Activated CD4-positive, alpha-beta T cell treated with anti-CD3 and anti-CD28 coated beads, Interleukin-10, Interleukin-2, amounts not matched to agents 100 ng/mL and 50 ng/mL, durations not matched to agents 16 hours and 8 hours (primary cell): ENCODE measurements around the gene RAI14.
"Not testable (repeated sequence)": the region's sequence is repeated elsewhere in the genome, so short reads cannot be mapped to it uniquely, and the experiment has no call there.

ENCODE experiments used
- DNase-seq: peaks from one replicate; pipeline ENCODE4 v3.0.0-alpha.2; 2020

RAI14 gene

DNA sequence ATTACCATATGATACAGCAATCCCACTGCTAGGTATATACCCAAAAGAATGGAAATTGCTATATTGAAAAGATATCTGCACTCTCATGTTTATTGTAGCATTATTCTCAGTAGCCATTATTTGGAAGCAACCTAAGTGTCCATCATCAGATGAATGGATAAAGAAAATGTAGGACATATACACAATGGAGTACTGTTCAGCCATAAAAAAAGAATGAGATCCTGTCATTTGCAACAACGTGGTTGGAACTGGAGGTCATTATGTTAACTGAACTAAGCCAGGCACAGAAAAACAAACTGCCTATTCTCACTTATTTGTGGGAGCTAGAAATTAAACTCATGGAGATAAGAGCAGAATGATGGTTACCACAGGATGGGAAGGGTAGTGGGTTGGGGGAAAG, 119.8 kb downstream of the RAI14 start:
- DNase-seq, result no peak

DNA sequence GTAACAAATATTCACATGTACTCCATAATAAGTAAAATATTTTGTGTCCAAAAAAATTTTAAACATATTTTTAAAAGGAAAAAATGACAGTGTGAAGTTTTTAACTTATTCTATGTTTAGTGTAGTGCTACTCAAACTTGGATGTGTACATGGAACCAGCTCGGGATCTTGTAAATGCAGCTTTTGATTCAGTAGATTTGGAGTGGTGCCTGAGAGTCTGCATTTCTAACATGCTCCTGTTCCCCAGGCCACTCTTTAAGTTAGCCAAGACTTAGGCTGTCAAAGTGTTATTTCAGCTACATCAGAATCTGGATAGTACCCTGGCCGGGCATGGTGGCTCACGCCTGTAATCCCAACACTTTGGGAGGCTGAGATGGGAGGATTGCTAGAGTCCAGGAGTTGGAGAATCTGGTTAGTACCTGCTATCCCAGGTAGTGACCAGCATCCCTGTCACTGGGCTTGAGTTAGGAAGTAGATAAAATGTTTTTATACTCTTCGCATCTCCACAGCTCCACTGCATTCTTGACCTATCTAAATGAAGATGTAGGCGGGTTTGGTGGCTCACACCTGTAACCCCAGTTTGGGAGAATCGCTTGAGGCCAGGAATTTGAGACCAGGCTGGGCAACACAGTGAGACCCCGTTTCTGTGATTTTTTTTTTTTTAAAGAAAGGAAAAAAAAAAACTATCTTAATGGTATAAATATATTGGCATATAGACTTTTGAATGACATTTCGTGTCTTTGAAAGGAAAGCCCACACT, 122.1 kb downstream of the RAI14 start:
- DNase-seq, result no peak

DNA sequence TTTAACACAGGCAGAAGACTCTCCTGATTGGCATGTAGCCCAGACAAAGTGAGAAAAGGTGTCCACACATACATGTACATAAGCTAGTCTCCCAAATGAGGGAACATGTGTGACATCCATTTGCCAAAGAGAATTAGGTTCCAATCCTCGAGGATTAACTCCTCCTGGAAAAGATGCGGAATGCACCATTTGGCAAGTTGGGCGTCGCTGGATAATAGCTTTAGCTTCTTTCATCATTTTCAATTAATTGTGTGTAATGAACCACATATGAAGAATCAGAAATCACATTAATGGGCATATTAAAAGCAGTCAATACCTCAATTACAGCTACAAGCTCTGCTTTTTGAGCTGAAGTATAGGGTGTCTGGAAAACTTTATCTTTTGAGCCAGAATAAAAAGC, 127.8 kb downstream of the RAI14 start:
- not testable (repeated sequence) for DNase-seq

DNA sequence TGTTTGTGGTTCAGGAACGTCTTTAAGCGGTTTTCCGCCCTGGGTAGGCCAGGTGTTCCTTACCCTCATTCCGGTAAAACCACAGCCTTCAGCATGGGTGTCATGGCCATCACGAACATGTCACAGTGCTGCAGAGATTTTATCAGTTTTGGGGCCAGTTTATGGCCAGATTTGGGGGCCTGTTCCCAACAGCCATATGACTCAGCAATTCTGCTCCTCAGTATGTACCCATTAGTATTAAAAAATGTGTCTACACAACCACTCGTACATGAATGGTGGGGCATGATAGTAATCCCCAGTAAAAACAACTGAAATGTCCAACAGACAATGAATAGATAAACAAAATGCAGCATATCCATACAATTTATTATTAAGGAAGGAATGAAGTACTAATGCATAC, 130.9 kb downstream of the RAI14 start:
- DNase-seq, result no peak

DNA sequence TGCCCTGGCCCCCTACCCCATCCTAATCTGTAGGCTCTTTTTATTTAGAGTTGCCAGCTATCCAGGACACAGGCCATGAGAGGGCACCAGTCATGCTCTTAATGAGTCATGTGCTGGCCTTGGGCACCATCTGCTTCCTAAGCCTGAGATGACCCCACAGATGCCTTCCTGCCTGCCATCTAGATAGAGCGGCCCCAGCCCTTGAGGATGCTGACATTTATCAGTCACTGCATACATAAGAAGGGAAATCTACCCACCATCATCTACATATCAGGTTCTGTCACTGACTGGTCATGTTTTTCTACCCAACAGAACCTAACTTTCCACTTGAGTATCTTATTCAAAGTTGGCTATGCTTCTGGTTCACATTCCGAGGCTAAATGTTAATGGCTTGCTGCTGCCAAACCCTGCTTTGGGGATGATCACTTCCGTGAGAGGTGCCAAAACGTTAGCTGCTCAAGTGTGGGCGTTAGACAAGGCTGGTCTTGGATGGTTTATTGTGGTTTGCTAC, 132.9 kb downstream of the RAI14 start:
- DNase-seq, result no peak

DNA sequence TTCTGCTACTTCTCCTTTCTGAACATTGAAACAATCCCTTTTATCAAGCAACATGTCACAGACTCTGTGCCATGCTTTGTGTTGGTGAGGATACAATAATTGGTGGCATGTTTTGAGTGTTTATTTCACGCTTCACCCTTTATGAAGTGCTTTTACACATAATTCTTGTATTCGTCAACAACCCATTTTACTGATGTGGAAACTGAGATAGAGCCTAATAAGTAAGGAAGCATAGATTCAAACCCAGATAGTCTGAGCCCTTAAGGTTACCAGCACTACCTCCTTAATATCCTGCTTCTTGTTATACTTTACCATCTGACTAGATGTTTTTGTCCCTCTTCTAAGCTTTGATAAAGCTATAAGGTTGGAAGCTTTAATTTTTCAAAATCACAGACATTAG, 133.5 kb downstream of the RAI14 start:
- DNase-seq, result no peak

DNA sequence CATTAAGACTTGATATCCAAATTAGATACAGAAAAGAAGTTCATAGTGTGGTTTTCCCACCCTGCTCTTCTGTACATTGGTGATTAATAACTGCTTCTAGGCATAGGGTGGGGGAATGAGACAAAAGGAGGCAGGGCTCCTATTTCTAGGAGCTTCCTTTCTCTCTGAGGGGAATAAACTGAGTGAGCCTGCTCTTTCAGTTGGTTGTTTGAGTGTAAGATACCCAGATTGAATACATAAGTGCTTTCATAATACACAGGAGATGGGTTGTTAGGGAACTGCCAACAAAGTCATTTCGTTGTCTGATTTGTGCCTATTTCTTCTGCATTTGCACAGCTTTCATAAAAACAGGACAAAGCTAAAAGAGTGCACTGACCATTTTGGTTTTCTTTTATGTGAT, 133.9 kb downstream of the RAI14 start:
- no peak for DNase-seq

DNA sequence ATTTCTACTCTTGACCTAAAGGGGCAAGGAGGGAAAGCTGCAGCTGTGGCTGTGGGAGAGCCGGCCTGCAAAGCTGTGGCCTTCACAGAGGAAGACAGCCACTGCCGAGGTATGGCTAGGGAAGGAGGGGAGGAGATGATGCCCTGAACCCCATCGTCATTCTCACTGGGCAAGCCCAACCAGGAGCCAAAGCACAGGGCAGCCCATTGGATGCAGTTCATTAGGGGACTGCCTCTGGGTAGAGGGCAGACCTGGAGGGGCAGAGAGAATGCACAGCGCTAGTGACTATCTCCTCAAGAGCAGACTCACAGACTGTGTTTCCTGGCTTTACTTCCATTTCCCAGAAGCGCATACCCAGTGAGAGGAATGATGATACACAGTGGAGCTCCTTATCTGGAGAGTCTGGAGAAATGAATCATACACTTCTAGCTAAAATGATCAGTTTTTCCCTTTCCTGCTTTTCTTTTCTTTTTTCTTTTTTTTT, 135.7 kb downstream of the RAI14 start:
- DNase-seq, result no peak

DNA sequence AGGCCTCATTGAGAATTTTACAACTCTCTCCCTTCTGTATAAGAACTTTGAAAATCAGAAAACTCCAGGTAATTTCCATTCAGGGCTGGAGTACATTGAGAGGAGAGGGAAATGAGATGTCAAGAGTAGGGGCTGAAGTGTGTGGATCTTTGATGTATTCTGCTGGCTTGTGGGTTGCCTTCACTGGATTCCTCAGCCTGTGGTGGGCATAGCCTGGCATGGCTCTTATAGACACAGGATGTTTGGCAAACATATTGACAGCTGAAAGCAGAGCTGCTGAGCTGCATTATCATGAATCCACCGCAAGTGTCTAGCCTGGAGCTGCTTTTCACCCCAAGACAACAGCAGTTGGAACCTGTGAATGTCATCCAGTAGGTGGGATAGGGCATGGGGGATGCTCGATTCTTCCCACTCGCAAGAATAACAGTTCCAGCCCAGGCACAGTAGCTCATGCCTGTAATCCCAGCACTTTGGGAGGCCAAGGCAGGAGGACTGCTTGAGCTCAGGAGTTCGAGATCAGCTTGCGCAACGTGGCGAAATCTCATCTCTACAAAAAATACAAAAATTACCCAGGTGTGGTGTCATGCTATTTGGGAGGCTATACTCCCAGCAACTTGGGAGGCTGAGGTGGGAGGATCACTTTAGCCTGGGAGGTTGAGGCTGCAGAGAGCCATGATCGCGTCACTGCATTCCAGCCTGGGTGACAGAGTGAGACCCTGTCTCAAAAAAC, 146.9 kb downstream of the RAI14 start:
- no peak for DNase-seq

DNA sequence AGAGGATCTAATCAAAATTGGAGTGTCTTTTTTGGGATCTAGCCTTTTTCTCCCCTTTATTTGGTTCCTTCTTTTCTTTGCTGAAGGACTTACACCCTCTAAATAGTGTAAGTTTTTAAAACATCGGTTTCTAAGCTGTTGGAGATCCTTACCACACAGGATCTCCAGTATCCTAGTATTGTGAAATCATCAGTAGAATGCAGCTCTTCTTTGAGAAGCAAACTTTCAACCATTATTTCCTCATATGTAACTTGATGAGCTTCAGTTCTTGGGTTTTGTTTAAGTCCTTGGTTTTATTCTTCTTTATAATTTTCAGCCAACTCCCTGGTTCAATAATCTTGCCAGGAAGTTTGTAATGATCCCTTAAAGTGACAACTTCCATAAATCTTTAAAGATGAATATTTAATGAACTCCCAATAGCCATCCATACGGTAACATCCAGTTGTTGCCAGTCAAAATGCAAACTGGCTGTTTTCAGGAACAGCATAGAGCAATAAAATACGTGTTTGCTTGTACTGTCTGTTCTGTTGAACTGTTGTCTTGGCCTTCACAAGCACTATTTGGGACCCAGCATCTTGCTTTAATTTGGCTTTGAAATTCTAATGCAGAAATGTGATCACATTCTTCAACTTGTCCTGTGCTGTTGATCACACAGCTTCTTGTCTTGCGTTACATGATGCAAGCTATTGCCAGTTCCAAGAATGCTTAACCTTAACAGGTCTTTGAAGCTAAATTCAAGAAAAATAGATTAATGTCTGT, 148.0 kb downstream of the RAI14 start:
- DNase-seq, result no peak

DNA sequence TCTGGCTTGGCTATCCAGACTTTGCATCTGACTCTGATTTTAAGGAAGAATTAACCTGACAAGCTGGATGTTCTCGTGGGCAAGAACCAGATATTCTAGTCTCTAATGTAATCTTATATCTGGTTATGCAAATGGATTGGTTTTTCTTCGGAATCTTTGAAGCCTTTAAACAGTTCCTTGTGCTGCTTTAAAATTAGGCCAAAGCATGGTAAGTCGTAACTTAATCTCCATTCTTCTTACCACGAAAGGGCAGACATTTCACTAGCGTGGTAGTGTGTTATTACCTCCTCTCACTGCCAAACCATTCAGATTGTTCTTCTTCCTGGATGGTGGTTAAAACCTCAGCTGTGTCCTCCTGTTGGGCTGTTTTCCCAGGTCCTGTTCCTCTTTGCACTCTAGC, 148.8 kb downstream of the RAI14 start:
- DNase-seq, result no peak

DNA sequence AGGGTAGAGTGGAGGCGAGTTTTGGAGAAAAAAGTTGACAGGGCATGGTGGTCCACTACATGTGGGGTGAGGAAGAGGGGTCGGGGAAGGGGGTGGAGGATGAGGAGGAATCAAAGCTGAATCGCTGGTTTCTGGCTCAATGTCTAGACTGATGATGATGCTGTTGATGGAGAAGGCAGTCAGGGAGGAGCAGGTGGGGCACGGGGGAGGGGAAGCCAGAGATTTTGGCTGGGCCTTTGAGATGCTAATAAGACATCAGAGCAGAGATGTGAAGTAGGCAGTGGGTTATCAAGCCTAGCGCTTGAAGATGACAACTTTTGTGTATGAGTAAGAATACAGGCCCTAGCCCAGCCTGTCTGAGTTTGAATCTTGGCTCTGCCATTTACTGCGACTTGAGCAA, 150.4 kb downstream of the RAI14 start:
- DNase-seq, result no peak

DNA sequence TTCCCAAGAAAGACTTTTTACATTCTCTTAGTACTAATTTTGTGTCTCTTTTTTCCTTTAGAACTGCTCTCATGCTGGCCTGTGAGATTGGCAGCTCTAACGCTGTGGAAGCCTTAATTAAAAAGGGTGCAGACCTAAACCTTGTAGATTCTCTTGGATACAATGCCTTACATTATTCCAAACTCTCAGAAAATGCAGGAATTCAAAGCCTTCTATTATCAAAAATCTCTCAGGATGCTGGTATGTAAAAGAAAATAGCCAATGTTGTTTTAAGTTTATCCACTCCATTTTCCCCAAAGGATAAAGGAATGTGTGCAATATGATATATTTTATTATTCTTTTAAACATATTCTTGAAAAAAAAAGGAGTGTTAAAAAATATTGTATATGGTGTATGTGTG, 155.6 kb downstream of the RAI14 start:
- DNase-seq, result no peak

DNA sequence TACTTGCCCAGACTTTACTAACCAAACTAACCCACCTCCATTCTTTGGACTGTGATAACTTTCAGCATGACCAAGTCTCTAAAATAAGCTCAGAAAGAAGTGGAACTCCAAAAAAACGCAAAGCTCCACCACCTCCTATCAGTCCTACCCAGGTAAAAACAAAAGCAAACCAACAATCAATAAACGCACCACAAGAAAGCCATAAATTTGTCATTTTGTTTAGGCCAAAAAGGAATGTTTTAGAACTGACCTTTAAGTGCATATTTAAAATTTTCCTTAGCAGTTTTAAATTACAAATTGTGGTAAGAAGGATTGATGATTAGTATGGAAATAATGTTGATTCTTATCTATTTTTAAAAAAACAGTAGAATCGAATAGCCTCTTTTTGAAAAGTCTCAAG, 157.4 kb downstream of the RAI14 start:
- DNase-seq, result no peak

DNA sequence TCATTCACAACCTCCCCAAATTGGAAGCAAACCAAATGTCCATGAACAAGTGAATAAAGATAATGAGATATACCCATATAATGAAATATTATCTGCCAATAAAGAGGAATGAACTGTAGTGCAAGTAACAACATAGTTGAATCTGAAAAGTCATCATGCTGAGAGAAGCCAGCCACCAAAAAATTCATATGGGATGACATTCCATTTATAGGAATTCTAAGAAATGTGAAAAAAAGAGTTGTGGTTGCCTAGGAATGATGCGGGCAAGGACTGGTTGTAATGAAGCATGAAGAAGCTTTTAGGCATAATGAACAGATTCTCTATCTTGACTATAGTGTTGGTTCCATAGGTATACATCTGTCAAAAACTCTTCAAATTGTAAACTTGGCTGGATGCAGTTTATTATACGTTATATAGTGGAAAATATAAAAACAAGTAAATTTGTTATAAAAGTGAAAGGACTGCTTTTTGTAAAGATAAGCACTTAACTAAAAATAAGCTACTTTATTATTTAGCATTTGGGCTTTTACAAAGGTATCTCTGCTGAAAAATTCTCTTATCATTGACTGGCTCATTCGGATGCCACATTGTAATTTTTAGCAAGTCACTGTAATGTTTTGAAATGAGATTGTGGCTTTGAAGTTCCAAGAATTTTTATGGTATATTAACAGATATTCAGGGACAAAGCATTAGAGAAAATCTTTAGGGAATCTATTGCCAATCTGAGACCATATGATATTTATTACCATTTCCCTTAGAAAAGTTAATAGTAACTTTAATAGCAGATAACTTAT, 161.6 kb downstream of the RAI14 start:
- DNase-seq, result no peak

DNA sequence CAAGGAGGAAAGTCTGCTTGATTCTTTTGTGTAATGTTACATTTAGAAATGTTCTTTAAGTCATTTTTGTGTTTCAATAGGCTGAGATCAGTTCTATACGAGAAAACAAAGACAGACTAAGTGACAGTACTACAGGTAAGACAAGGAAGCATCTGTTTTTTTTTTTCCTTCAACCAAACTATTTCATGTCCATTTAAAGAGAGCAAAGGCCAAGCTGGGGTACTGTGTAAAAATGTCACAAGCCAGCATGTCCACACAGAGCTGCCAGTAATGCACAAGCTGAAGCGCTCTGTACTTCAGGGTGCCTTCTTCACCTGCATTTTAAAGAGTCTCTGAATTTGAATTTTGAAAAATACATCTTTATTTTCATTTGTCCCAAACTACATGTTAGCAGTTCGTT, 162.6 kb downstream of the RAI14 start:
- no peak for DNase-seq

DNA sequence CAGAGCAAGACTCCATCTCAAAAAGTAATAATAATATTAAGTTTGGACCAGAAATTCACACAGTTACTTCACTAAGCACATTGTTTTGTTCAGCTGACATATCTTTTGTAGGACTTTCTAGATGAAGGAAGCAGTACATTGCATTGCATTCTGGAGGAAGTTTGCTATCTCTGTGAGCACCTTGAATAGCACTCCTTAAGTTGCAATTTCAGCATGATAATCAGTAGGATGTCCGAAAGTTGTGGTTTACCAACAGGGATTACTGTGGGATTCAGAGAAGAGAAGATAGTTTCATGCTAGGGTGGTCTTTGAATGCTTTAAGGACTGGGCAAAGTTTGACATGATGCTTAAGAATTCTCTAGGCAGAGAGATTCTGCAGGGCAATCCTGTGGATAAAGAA, 164.5 kb downstream of the RAI14 start:
- DNase-seq, result no peak

DNA sequence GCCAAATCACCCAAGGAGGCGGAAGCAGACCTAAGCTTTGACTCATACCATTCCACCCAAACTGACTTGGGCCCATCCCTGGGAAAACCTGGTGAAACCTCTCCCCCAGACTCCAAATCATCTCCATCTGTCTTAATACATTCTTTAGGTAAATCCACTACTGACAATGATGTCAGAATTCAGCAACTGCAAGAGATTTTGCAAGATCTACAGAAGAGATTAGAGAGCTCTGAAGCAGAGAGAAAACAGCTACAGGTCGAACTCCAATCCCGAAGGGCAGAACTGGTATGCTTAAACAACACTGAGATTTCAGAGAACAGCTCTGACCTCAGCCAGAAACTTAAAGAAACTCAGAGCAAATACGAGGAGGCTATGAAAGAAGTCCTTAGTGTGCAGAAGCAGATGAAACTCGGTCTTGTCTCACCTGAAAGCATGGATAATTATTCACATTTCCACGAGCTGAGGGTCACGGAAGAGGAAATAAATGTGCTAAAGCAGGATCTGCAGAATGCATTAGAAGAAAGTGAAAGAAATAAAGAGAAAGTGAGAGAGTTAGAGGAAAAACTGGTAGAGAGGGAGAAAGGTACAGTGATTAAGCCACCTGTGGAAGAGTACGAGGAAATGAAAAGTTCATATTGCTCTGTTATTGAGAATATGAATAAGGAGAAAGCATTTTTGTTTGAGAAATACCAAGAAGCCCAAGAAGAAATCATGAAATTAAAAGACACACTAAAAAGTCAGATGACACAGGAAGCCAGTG, 167.0 kb downstream of the RAI14 start:
- DNase-seq, result no peak

DNA sequence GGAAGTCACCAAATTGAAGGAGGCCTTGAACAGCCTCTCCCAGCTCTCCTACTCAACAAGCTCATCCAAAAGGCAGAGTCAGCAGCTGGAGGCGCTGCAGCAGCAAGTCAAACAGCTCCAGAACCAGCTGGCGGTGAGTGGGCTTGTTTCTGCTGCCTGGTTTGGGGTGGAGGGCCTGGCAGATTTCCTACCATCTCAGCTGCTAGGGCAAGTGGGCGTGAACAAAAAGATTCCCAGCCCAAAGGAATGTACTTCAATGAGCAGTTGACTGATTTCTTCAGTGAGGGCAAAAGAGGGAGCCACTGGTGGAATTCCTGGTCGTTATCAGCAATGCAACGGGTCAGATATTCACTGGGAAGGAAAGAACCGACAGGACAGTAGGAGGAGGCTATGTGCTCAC, 170.2 kb downstream of the RAI14 start:
- no peak for DNase-seq

DNA sequence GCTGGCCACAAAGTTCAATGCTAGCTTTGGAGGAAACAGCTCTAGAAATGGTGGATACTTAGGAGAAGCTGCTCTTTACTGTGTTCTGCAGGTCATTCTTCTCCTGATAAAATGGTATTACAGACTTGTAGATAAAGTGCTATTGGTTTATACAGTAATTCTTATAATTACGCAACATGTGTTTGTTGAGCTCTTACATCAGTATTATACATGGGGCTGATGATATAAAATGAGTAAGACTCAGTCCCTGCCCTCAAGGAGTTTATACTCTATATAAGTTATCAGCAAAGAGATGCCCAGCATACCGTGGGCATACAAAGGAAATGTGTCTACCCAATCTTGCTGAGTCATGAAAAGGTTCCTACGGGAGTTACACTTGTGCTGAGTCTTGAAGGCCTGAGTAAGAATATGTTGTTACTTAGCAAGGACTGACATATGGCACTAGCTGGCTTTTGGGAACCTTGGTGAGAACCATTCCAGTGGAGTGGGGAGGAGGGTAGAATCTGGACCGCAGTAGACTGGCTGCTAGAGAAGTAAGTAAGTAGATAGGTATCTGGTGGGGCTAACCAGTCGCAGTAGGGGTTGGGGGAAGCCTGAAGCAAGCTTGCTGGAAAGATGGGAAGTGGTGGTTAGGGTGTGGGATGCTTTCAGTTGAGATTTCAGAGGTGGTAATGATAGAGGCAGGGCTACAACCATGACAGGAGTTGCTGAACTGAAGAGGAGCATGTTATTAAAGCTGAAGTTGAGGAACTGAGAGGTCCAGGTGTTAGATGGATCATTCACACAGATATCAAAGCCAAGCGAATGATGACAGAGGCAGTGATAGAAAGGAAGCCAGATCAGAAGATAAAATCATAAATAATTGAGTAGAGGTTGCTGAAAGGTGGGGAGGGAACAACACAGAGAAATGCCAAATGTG, 171.7 kb downstream of the RAI14 start:
- DNase-seq, result no peak

DNA sequence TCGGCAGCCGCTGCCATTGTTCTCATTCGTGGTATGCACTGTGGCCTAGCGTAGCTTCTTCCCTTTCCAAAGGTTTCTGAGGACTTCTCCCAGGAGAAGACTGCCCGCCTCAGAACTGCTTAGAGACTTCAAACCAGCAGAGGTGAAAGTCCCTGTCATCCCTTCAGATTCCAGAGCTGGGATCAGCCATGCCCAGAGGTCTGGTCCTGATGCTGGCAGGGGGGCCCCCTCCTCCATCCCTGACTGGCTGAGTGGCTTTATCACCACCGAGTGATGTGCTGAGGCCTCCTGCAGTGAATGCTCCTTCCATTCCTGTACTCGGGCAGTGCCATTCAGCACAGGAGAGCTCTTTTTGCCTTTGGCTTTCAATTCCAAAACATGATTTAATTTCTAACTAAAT, 174.7 kb downstream of the RAI14 start:
- DNase-seq, result not testable (repeated sequence)
